ENCODE data around the gene SF1. TPM values are rescaled to one million over a fixed set of nuclear protein-coding genes. Genes with fewer than 3 reads are reported as not detected.

Gene SF1
- total and polyA plus RNA-seq, 12 donors: 76.2 to 395 (median 213) TPM

- intact Hi-C loops (cut with DNase I): no loop called here
- WGBS, 4 donors: 44 to 62% (median 48%) methylated on average over 11 to 19 of the region's 19 CpGs
- Histone ChIP-seq H3K9me3 (replicated peaks in 1 of 3) (peaks cover 0 to 4% (median 0%) of the 10 kb centered on the region in 3 donors), H3K36me3 (replicated peaks in 1 of 2) (peaks cover 0 to 98% of the 10 kb centered on the region in 2 donors), H3K4me1 (replicated peaks in 1 of 2) (peaks cover 20 to 56% of the 10 kb centered on the region in 2 donors), H3K27me3 (no peaks in the 10 kb centered on the region), H3K4me3 (no peak overlapping the region), H3K27ac (peak overlapping the region in 3 of 5 donors; percentile 52 to 83 (median 57))
- DNase-seq: peak; percentile 73 to 92 (median 83)
- no peak for TF ChIP-seq POLR2A (IDR thresholded peaks at IDR 0.05)
- peak; percentile 67 to 80 (median 76) for TF ChIP-seq CTCF (IDR thresholded peaks at IDR 0.05)
Measured at GRCh38 chr11:64767344-64768299, 10.7 kb downstream of the SF1 start.

GRCh38 chr11:64766881-64767280 is 11.5 kb downstream of the SF1 start:
- H3K27ac ChIP-seq: peak overlapping the region in 2 of 5 donors; percentile 57 to 83
- TF ChIP-seq CTCF (IDR thresholded peaks at IDR 0.05): no peak
- TF ChIP-seq POLR2A (IDR thresholded peaks at IDR 0.05): no peak
- WGBS, 4 donors: 88 to 93% (median 90%) methylated on average over 9 to 11 of the region's 11 CpGs
- H3K27me3 ChIP-seq: no peaks in the 10 kb centered on the region
- intact Hi-C loops (cut with DNase I): no loop called here
- DNase-seq: peak in 2 of 7 donors; percentile 20 to 30
- H3K9me3 ChIP-seq (replicated peaks in 1 of 3): peaks cover 0 to 4% (median 0%) of the 10 kb centered on the region in 3 donors
- peaks cover 0 to 91% of the 10 kb centered on the region in 2 donors for H3K36me3 ChIP-seq (replicated peaks in 1 of 2)
- peaks cover 27 to 57% of the 10 kb centered on the region in 2 donors for H3K4me1 ChIP-seq (replicated peaks in 1 of 2)
- no peak overlapping the region for H3K4me3 ChIP-seq

- H3K9me3 ChIP-seq (replicated peaks in 1 of 3): no peaks in the 10 kb centered on the region
- TF ChIP-seq POLR2A (IDR thresholded peaks at IDR 0.05) (no peak), CTCF (IDR thresholded peaks at IDR 0.05) (no peak)
- 57 to 80% (median 67%) methylated on average over 22 to 42 of the region's 42 CpGs for WGBS, 4 donors
- DNase-seq: peak in 6 of 7 donors; percentile 38 to 63 (median 56)
- H3K4me3 ChIP-seq: no peak overlapping the region
- intact Hi-C loops (cut with DNase I): no loop called here
- H3K36me3 ChIP-seq (replicated peaks in 1 of 2): peaks cover 0 to 83% of the 10 kb centered on the region in 2 donors
- peaks cover 27 to 55% of the 10 kb centered on the region in 2 donors for H3K4me1 ChIP-seq (replicated peaks in 1 of 2)
- no peaks in the 10 kb centered on the region for H3K27me3 ChIP-seq
- H3K27ac ChIP-seq: peak overlapping the region in 2 of 5 donors; percentile 17 to 83
Measured at GRCh38 chr11:64765851-64766665, 12.3 kb downstream of the SF1 start.

All from adrenal gland (tissue), 12 donors.